ENCODE data around the gene CMTM8.

The CMTM8 gene

GRCh38 chr3:32334675-32335074 lies 96.2 kb downstream of the CMTM8 start:
- no peak for DNase-seq (ENCODE audit: low read depth in 2 of 3, low spot score in 2 of 3)

GRCh38 chr3:32335365-32336112 lies 97.1 kb downstream of the CMTM8 start:
- no peak for DNase-seq (ENCODE audit: low read depth in 2 of 3, low spot score in 2 of 3)

GRCh38 chr3:32336113-32336498 lies 97.6 kb downstream of the CMTM8 start:
- no peak for DNase-seq (ENCODE audit: low read depth in 2 of 3, low spot score in 2 of 3)

- DNase-seq (ENCODE audit: low read depth in 2 of 3, low spot score in 2 of 3), result no peak
Measured at GRCh38 chr3:32337505-32337904, 99.0 kb downstream of the CMTM8 start.

- DNase-seq (ENCODE audit: low read depth in 2 of 3, low spot score in 2 of 3), result no peak
Measured at GRCh38 chr3:32340039-32340438, 101.6 kb downstream of the CMTM8 start.

GRCh38 chr3:32340611-32341365 lies 102.3 kb downstream of the CMTM8 start:
- no peak for DNase-seq (ENCODE audit: low read depth in 2 of 3, low spot score in 2 of 3)

GRCh38 chr3:32347343-32348125 lies 109.1 kb downstream of the CMTM8 start:
- DNase-seq (ENCODE audit: low read depth in 2 of 3, low spot score in 2 of 3), result no peak

- no peak for DNase-seq (ENCODE audit: low read depth in 2 of 3, low spot score in 2 of 3)
Measured at GRCh38 chr3:32349184-32349583, 110.7 kb downstream of the CMTM8 start.

GRCh38 chr3:32352563-32352962 lies 114.1 kb downstream of the CMTM8 start:
- no peak for DNase-seq (ENCODE audit: low read depth in 2 of 3, low spot score in 2 of 3)

GRCh38 chr3:32353351-32353750 lies 114.9 kb downstream of the CMTM8 start:
- no peak for DNase-seq (ENCODE audit: low read depth in 2 of 3, low spot score in 2 of 3)

GRCh38 chr3:32354362-32354778 lies 115.9 kb downstream of the CMTM8 start:
- DNase-seq (ENCODE audit: low read depth in 2 of 3, low spot score in 2 of 3), result no peak

GRCh38 chr3:32355751-32356291 lies 117.3 kb downstream of the CMTM8 start:
- no peak for DNase-seq (ENCODE audit: low read depth in 2 of 3, low spot score in 2 of 3)

- DNase-seq (ENCODE audit: low read depth in 2 of 3, low spot score in 2 of 3), result no peak
Measured at GRCh38 chr3:32359766-32360492, 121.4 kb downstream of the CMTM8 start.

- DNase-seq (ENCODE audit: low read depth in 2 of 3, low spot score in 2 of 3), result no peak
Measured at GRCh38 chr3:32360493-32360827, 122.0 kb downstream of the CMTM8 start.

- no peak for DNase-seq (ENCODE audit: low read depth in 2 of 3, low spot score in 2 of 3)
Measured at GRCh38 chr3:32366638-32367397, 128.3 kb downstream of the CMTM8 start.

GRCh38 chr3:32367442-32367841 lies 129.0 kb downstream of the CMTM8 start:
- no peak for DNase-seq (ENCODE audit: low read depth in 2 of 3, low spot score in 2 of 3)

GRCh38 chr3:32371461-32372212 lies 133.2 kb downstream of the CMTM8 start:
- no peak for DNase-seq (ENCODE audit: low read depth in 2 of 3, low spot score in 2 of 3)

GRCh38 chr3:32372213-32372490 lies 133.7 kb downstream of the CMTM8 start:
- no peak for DNase-seq (ENCODE audit: low read depth in 2 of 3, low spot score in 2 of 3)

- DNase-seq (ENCODE audit: low read depth in 2 of 3, low spot score in 2 of 3), result no peak
Measured at GRCh38 chr3:32373276-32373675, 134.8 kb downstream of the CMTM8 start.

- no peak for DNase-seq (ENCODE audit: low read depth in 2 of 3, low spot score in 2 of 3)
Measured at GRCh38 chr3:32373844-32374243, 135.4 kb downstream of the CMTM8 start.
